Ishikawa (cell line): Measurements from ENCODE around the gene LRPAP1.

Source experiments
- CEBPB ChIP-seq: IDR thresholded peaks from 2 replicates; pipeline ENCODE4 v1.6.1; 2012
- CREB1 ChIP-seq: IDR thresholded peaks from 2 replicates; pipeline ENCODE4 v1.6.1; 2012; ENCODE audit warnings: low read depth
- EGR1 ChIP-seq: IDR thresholded peaks from 2 replicates; pipeline ENCODE4 v1.6.1; 2012
- EP300 ChIP-seq: IDR thresholded peaks from 2 replicates; pipeline ENCODE4 v1.6.1; 2012; ENCODE audit warnings: borderline replicate concordance
- FOXM1 ChIP-seq: IDR thresholded peaks from 2 replicates; pipeline ENCODE4 v1.6.1; 2012; ENCODE audit warnings: low read depth, borderline replicate concordance
- MAX ChIP-seq: IDR thresholded peaks from 2 replicates; pipeline ENCODE4 v1.6.1; 2012
- NFIC ChIP-seq: IDR thresholded peaks from 2 replicates; pipeline ENCODE4 v1.6.1; 2012
- RAD21 ChIP-seq: IDR thresholded peaks from 2 replicates; pipeline ENCODE4 v1.6.1; 2012; ENCODE audit warnings: low read depth
- TAF1 ChIP-seq: IDR thresholded peaks from 2 replicates; pipeline ENCODE4 v1.6.1; 2012; ENCODE audit warnings: low read depth, mild to moderate bottlenecking
- TCF12 ChIP-seq: IDR thresholded peaks from 2 replicates; pipeline ENCODE4 v1.6.1; 2012; ENCODE audit warnings: low read depth
- TEAD4 ChIP-seq: IDR thresholded peaks from 2 replicates; pipeline ENCODE4 v1.6.1; 2012
- USF1 ChIP-seq: IDR thresholded peaks from 2 replicates; pipeline ENCODE4 v1.6.1; 2012
- YY1 ChIP-seq: IDR thresholded peaks from 2 replicates; pipeline ENCODE4 v1.6.1; 2012; ENCODE audit warnings: low read depth
- ZBTB7A ChIP-seq: IDR thresholded peaks from 2 replicates; pipeline ENCODE4 v1.6.1; 2012; ENCODE audit warnings: low read depth
- TF ChIP-seq, protein P1 (sequence below): IDR thresholded peaks from 2 replicates; pipeline ENCODE4 v1.6.1; 2012; ENCODE audit warnings: low read depth, mild to moderate bottlenecking

Gene LRPAP1

DNA sequence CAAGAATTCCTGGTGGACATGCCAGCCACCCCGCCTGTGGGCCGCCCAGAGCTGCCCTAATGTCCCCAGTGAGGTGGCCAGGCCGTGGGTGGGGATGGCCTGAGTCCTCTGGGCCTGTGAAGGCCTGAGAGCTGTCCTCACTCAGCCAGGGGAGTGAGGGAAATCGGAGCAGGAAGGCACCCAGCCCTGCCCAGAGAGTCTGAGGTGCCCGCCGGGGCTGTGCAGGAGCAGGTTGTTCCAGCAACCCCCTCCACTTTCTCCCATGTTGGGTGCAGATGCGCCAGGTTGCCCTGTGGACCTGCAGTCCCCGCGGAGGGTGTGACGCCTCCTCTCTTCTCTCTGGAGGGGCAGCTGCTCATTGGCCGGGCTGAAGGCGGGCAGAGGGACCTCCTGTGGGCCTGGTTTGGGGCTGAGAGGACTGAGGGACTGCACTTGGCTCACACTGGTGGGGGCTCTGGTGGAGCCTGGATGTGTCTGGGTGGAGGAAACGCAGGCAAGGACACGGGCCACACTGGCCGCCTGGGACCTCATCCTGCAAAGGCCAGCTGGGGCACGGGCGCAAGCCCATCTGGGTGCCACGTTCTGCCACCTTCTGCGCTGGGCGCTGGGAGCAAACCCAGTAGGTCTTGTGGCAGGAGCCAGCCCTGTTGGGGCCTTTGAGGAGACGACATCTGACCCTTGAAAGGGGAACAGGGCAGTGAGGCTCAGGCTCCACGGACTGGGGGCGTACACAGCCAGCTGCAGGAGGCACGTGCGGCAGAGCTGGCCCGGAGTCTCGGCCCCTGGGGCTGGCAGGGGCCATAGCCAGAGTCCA is 55.1 kb downstream of the LRPAP1 start:
- TF ChIP-seq EP300, result no peak
- no peak for TF ChIP-seq TCF12
- no peak for TF ChIP-seq TEAD4
- TF ChIP-seq NFIC, result no peak
- no peak for TF ChIP-seq CEBPB
- no peak for TF ChIP-seq CREB1
- TF ChIP-seq USF1, result no peak
- TF ChIP-seq EGR1, result no peak
- no peak for TF ChIP-seq RAD21
- no peak for TF ChIP-seq ZBTB7A
- TF ChIP-seq, protein P1, sequence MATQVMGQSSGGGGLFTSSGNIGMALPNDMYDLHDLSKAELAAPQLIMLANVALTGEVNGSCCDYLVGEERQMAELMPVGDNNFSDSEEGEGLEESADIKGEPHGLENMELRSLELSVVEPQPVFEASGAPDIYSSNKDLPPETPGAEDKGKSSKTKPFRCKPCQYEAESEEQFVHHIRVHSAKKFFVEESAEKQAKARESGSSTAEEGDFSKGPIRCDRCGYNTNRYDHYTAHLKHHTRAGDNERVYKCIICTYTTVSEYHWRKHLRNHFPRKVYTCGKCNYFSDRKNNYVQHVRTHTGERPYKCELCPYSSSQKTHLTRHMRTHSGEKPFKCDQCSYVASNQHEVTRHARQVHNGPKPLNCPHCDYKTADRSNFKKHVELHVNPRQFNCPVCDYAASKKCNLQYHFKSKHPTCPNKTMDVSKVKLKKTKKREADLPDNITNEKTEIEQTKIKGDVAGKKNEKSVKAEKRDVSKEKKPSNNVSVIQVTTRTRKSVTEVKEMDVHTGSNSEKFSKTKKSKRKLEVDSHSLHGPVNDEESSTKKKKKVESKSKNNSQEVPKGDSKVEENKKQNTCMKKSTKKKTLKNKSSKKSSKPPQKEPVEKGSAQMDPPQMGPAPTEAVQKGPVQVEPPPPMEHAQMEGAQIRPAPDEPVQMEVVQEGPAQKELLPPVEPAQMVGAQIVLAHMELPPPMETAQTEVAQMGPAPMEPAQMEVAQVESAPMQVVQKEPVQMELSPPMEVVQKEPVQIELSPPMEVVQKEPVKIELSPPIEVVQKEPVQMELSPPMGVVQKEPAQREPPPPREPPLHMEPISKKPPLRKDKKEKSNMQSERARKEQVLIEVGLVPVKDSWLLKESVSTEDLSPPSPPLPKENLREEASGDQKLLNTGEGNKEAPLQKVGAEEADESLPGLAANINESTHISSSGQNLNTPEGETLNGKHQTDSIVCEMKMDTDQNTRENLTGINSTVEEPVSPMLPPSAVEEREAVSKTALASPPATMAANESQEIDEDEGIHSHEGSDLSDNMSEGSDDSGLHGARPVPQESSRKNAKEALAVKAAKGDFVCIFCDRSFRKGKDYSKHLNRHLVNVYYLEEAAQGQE, result no peak
- no peak for TF ChIP-seq TAF1
- TF ChIP-seq YY1, result no peak
- TF ChIP-seq FOXM1, result no peak
- no peak; the same call in none of the 2 replicates for TF ChIP-seq MAX

GRCh38 chr4:3476341-3476747 is 55.9 kb downstream of the LRPAP1 start:
- TF ChIP-seq CREB1 (no peak), MAX (no peak), ZBTB7A (no peak), EP300 (no peak), FOXM1 (no peak), CEBPB (no peak), RAD21 (no peak), TEAD4 (no peak), USF1 (no peak), YY1 (no peak), TCF12 (no peak)
- TF ChIP-seq, protein P1, result no peak

- TF ChIP-seq NFIC, result no peak
- TF ChIP-seq, protein P1, result no peak
Observed at GRCh38 chr4:3475713-3476260, 56.4 kb downstream of the LRPAP1 start.

- TF ChIP-seq USF1 (no peak), ZBTB7A (peak; percentile 48; the same call in 1 of the 2 replicates)
Observed at GRCh38 chr4:3475041-3475712, 57.0 kb downstream of the LRPAP1 start.
